GM12878 (cell line): Measurements from ENCODE around the gene MEGF11. TPM values are rescaled to one million over a fixed set of nuclear protein-coding genes. Genes with fewer than 3 reads are reported as not detected.

Source experiments
- ATAC-seq: fragments of 200-7000 bp; cut with Tn5 transposase; 3 replicates; pipeline ENCODE4 v1.9.1; 2020; ENCODE audit warnings: mild to moderate bottlenecking, moderate library complexity
- BruUV-seq: library from RNA; stranded (reverse); fragments of 400-500 nt; replicated peaks from 2 replicates; lab custom pipeline; 2021; lab: Mats Ljungman, UMichigan
- CTCF ChIA-PET: fragments of 300-600 bp; sonication (Branson Sonifier 250); formaldehyde crosslinking; extraction: SDS; loops from one replicate; lab custom pipeline; 2021; ENCODE audit warnings: inconsistent platforms; lab: Yijun Ruan, JAX
- POLR2A ChIA-PET: fragments of 350-600 bp; formaldehyde crosslinking; extraction: SDS; loops from one replicate; lab custom pipeline; 2021; ENCODE audit warnings: inconsistent platforms; lab: Charles Lee
- RAD21 ChIA-PET: fragments of 300-600 bp; sonication (Branson Sonifier 250); formaldehyde crosslinking; loops from one replicate; lab custom pipeline; 2023; ENCODE audit warnings: antibody characterized with exemption; ENCODE audit not compliant: unreplicated experiment; lab: Charles Lee
- SMC1A ChIA-PET: fragments of 300-600 bp; sonication (Branson Sonifier 250); formaldehyde crosslinking; loops from one replicate; lab custom pipeline; 2023; ENCODE audit not compliant: unreplicated experiment, uncharacterized antibody; lab: Charles Lee
- DNase-seq: peaks from one replicate; pipeline ENCODE4 v3.0.0-alpha.2; 2011; ENCODE audit warnings: low read depth, low spot score
- FAIRE-seq: peaks from 3 replicates; lab custom pipeline; 2011; peaks lifted over from hg19 to GRCh38; lab: Jason Lieb, UNC
- H2AFZ ChIP-seq: 2 replicates; pipeline ENCODE4 v1.6.0; 2011; ENCODE audit warnings: low read depth, low read length, control low read depth; ENCODE audit not compliant: control insufficient read depth
- H3K27ac ChIP-seq: 2 replicates; pipeline ENCODE4 v1.5.1; 2011; ENCODE audit warnings: control low read depth; ENCODE audit not compliant: control insufficient read depth, insufficient read depth
- H3K27me3 ChIP-seq, 2 experiments: replicated peaks in 1 of 2; 2 replicates each; pipeline versions ENCODE4 v1.6.0 to v1.6.1; 2011; ENCODE audit warnings: low read length in 1 of 2; ENCODE audit not compliant: control insufficient read depth in 2 of 2, insufficient read depth in 2 of 2
- H3K36me3 ChIP-seq, 2 experiments: 2 replicates each; pipeline ENCODE4 v1.5.1; 2011; ENCODE audit warnings: low read length in 1 of 2; ENCODE audit not compliant: control insufficient read depth in 2 of 2, insufficient read depth in 2 of 2
- H3K4me1 ChIP-seq: 2 replicates; pipeline ENCODE4 v1.6.1; 2011; ENCODE audit warnings: mild to moderate bottlenecking, low read length, moderate library complexity, mixed read lengths; ENCODE audit not compliant: control insufficient read depth, insufficient read depth
- H3K4me2 ChIP-seq: 2 replicates; pipeline ENCODE4 v1.6.0; 2011; ENCODE audit warnings: control low read depth; ENCODE audit not compliant: control insufficient read depth, insufficient read depth
- H3K4me3 ChIP-seq: fragments of 200-600 bp; sonication (generic); 2 replicates; pipeline ENCODE4 v1.5.1; 2016
- H3K79me2 ChIP-seq: 2 replicates; pipeline ENCODE4 v1.6.0; 2011; ENCODE audit warnings: low read length; ENCODE audit not compliant: control insufficient read depth, insufficient read depth
- H3K9ac ChIP-seq: 2 replicates; pipeline ENCODE4 v1.8.0; 2011; ENCODE audit warnings: low read length, control low read depth, mixed read lengths; ENCODE audit not compliant: control insufficient read depth, insufficient read depth
- H3K9me3 ChIP-seq: replicated peaks from 3 replicates; pipeline ENCODE4 v1.5.1; 2011; ENCODE audit warnings: mild to moderate bottlenecking, low read length; ENCODE audit not compliant: control insufficient read depth, insufficient read depth
- H4K20me1 ChIP-seq: 2 replicates; pipeline ENCODE4 v1.6.0; 2011; ENCODE audit not compliant: control insufficient read depth, insufficient read depth
- CBFB ChIP-seq: IDR thresholded peaks from 2 replicates; pipeline ENCODE4 v1.6.1; 2016; ENCODE audit warnings: antibody characterized with exemption, low read depth
- FOXK2 ChIP-seq: fragments of 450-650 bp; IDR thresholded peaks from 2 replicates; pipeline ENCODE4 v1.6.1; 2017; ENCODE audit warnings: mild to moderate bottlenecking, moderate library complexity
- IKZF1 ChIP-seq: fragments of 450-650 bp; conservative IDR thresholded peaks from 2 replicates; pipeline ENCODE4 v1.6.1; 2017; ENCODE audit warnings: antibody characterized with exemption, mild to moderate bottlenecking
- IRF4 ChIP-seq: IDR thresholded peaks from 2 replicates; pipeline ENCODE4 v1.6.1; 2011; ENCODE audit warnings: low read depth, low read length
- LARP7 ChIP-seq: fragments of 450-650 bp; IDR thresholded peaks from 2 replicates; pipeline ENCODE4 v1.6.1; 2017; ENCODE audit warnings: mild to moderate bottlenecking
- NR2C1 ChIP-seq: fragments of 450-650 bp; IDR thresholded peaks from 2 replicates; pipeline ENCODE4 v1.6.1; 2017; ENCODE audit warnings: antibody characterized with exemption, mild to moderate bottlenecking, moderate library complexity
- NRF1 ChIP-seq: conservative IDR thresholded peaks from 2 replicates; pipeline ENCODE4 v1.6.1; 2011; ENCODE audit warnings: mild to moderate bottlenecking, low read depth, low read length, improper control_type of control experiment
- SMC3 ChIP-seq: IDR thresholded peaks from 2 replicates; pipeline ENCODE4 v1.6.1; 2011; ENCODE audit warnings: low read length, improper control_type of control experiment, borderline replicate concordance
- WGBS: methylation state at CpG from one replicate; pipeline ENCODE4 v1.1.6; 2016; ENCODE audit warnings: low lambda C conversion rate; ENCODE audit not compliant: insufficient replicate concordance, insufficient coverage; ENCODE audit errors: missing lambda C conversion rate; 5-methylcytosine and 5-hydroxymethylcytosine counted together
- in situ Hi-C: fragments of 300-500 bp; cut with MboI; formaldehyde crosslinking; loops from 9 replicates; pipeline ENCODE4 v1.14.3; 2018; ENCODE audit warnings: mixed read lengths
- intact Hi-C: fragments of 100-400 bp; cut with micrococcal nuclease; formaldehyde crosslinking; loops from one replicate; pipeline ENCODE4 v1.14.2; 2022; ENCODE audit not compliant: unreplicated experiment
- polyA plus RNA-seq, 11 experiments: library from polyadenylated mRNA; depleted of rRNA in 4 of 11; unstranded in 6 of 11; stranded (reverse) in 5 of 11; fragments of >200 nt; fragmentation: Nextera tagmentation in 4 of 11; fragmentation: Illumina TruSeq in 1 of 11; extraction: Ambion mirVana in 4 of 11; extraction: Trizol in 1 of 11; gene quantifications; 1 replicate in 1 of 11; 2 replicates in 10 of 11; pipeline versions ENCODE4 v1.2.1 to v1.2.3, GENCODE V29; 2011 to 2016; ENCODE audit warnings: inconsistent platforms in 2 of 11, missing spikeins in 2 of 11, low read depth in 1 of 11
- total RNA-seq, 4 experiments: library from RNA; depleted of rRNA in 3 of 4; stranded (reverse); fragments of >200 nt in 3 of 4; fragmentation: Illumina TruSeq in 1 of 4; extraction: Trizol in 1 of 4; gene quantifications; 2 replicates each; pipeline versions ENCODE4 v1.2.1 to v1.2.3, GENCODE V29; 2013 to 2021
- TF ChIP-seq, protein P1 (sequence below): fragments of 450-650 bp; formaldehyde crosslinking; IDR thresholded peaks from 2 replicates; pipeline ENCODE4 v1.5.0; 2022; ENCODE audit warnings: mild to moderate bottlenecking, missing genetic modification characterization
- TF ChIP-seq, protein P2 (sequence below): IDR thresholded peaks from 2 replicates; pipeline ENCODE4 v1.6.1; 2011; ENCODE audit warnings: mild to moderate bottlenecking, low read depth, low read length, moderate library complexity; ENCODE audit not compliant: insufficient replicate concordance

MEGF11 gene
- total and polyA plus RNA-seq, 10 of the 15 experiments (the other 5 are each of a cell fraction or from before 2014, with no cell fraction given) = 0.03 to 1.7 (median 0.49) TPM

DNA sequence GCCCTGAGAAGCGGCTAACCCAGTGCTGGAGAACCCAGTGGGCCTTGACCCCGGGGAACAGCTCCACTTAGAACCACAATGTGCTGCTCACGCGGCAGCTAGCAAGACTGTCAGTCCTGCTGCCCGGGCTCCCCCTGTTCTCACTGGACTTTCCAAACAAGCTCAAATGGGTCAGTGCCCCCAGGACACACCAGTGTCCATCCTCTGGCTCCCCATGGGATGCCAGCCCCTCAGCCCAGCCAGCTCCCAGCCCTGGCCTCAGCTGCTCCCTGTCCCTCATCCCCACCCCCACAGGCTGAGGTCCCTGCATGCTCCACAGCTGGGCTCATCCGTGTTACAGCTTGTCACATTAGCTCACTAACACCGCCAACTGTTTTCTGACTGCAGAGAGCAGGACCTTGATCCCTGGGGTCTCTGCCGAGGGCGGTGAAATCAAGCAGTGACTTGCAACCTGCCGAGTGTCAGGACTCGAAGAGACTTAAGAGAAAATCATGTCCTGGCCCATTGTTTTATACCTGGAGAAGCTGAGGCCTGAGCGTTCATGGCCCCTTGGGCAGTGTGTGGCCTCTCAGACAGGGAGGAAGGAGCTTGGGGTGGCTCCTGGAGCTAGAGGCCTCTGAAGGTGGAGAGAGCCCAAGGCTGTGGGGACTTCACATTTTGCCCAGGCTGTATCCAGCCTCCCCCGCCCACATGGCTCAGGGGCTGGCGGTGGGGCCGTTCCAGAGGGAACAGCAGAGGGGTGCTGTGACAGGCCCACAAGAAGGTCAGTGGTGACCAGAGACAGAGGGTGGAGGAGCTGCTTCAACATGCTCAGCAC, 157.5 kb downstream of the MEGF11 start:
- no peak for DNase-seq
- no peak for FAIRE-seq
- TF ChIP-seq IKZF1 (no peak), NRF1 (no peak), CBFB (no peak), SMC3 (no peak), FOXK2 (no peak), IRF4 (no peak), LARP7 (no peak), NR2C1 (no peak)
- TF ChIP-seq, protein P1, sequence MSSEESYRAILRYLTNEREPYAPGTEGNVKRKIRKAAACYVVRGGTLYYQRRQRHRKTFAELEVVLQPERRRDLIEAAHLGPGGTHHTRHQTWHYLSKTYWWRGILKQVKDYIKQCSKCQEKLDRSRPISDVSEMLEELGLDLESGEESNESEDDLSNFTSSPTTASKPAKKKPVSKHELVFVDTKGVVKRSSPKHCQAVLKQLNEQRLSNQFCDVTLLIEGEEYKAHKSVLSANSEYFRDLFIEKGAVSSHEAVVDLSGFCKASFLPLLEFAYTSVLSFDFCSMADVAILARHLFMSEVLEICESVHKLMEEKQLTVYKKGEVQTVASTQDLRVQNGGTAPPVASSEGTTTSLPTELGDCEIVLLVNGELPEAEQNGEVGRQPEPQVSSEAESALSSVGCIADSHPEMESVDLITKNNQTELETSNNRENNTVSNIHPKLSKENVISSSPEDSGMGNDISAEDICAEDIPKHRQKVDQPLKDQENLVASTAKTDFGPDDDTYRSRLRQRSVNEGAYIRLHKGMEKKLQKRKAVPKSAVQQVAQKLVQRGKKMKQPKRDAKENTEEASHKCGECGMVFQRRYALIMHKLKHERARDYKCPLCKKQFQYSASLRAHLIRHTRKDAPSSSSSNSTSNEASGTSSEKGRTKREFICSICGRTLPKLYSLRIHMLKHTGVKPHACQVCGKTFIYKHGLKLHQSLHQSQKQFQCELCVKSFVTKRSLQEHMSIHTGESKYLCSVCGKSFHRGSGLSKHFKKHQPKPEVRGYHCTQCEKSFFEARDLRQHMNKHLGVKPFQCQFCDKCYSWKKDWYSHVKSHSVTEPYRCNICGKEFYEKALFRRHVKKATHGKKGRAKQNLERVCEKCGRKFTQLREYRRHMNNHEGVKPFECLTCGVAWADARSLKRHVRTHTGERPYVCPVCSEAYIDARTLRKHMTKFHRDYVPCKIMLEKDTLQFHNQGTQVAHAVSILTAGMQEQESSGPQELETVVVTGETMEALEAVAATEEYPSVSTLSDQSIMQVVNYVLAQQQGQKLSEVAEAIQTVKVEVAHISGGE (CRISPR knock-in tag) = no peak
- TF ChIP-seq, protein P2, sequence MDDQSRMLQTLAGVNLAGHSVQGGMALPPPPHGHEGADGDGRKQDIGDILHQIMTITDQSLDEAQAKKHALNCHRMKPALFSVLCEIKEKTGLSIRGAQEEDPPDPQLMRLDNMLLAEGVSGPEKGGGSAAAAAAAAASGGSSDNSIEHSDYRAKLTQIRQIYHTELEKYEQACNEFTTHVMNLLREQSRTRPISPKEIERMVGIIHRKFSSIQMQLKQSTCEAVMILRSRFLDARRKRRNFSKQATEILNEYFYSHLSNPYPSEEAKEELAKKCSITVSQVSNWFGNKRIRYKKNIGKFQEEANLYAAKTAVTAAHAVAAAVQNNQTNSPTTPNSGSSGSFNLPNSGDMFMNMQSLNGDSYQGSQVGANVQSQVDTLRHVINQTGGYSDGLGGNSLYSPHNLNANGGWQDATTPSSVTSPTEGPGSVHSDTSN = no peak
- Histone ChIP-seq H3K79me2 (no peaks in the 10 kb centered on the region), H2AFZ (no peak overlapping the region), H3K4me1 (no peaks in the 10 kb centered on the region), H3K9me3 (no peaks in the 10 kb centered on the region), H3K36me3 (no peaks in the 10 kb centered on the region), H3K4me2 (no peak overlapping the region), H3K4me3 (no peak overlapping the region), H3K9ac (no peak overlapping the region), H4K20me1 (no peaks in the 10 kb centered on the region), H3K27me3 (peaks cover 2% of the 10 kb centered on the region in 2 experiments; a peak in 3 of 4 replicates), H3K27ac (no peak overlapping the region)
- POLR2A ChIA-PET = interaction anchor here (0.6 kb wide), 1 partner anchor 115 kb away, joined by 3 read pairs; no protein-coding TSS in a partner anchor
- intact Hi-C loops (no loop called here), in situ Hi-C loops (no loop called here)
- RAD21 ChIA-PET = no interaction called here
- BruUV-seq = no TSS peak
- SMC1A ChIA-PET = no interaction called here
- CTCF ChIA-PET = interaction anchor here (0.6 to 1.0 kb wide), 4 partner anchors 13 to 455 kb away, joined by 3 to 4 read pairs (median 3); no protein-coding TSS in a partner anchor
- WGBS = 51% methylated on average over 15 of the region's 15 CpGs
- no peak for ATAC-seq
